GM12874 (cell line): Measurements from ENCODE around the gene FBXO44.

ENCODE experiments used
- TF ChIP-seq, protein P1 (sequence below): IDR thresholded peaks from 2 replicates; pipeline ENCODE4 v1.5.1; 2011; ENCODE audit warnings: low read depth, mild to moderate bottlenecking, control low read depth, low read length, moderate library complexity; ENCODE audit not compliant: insufficient read depth

FBXO44 gene

DNA sequence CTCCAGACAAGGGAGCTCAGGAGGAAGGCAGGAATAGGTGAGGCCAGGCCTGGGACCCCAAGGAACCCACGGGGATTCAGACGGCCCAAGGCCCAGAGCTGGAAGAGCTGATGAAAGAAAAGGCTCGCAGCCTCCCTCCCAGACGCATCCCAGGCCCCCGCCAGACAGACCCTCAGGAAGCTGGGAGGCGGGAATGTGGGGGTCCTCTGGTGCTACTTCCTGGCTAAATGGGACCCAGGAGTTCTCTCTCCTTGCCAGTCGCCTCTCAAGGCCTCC is 878 bp upstream of the FBXO44 start:
- TF ChIP-seq, protein P1, sequence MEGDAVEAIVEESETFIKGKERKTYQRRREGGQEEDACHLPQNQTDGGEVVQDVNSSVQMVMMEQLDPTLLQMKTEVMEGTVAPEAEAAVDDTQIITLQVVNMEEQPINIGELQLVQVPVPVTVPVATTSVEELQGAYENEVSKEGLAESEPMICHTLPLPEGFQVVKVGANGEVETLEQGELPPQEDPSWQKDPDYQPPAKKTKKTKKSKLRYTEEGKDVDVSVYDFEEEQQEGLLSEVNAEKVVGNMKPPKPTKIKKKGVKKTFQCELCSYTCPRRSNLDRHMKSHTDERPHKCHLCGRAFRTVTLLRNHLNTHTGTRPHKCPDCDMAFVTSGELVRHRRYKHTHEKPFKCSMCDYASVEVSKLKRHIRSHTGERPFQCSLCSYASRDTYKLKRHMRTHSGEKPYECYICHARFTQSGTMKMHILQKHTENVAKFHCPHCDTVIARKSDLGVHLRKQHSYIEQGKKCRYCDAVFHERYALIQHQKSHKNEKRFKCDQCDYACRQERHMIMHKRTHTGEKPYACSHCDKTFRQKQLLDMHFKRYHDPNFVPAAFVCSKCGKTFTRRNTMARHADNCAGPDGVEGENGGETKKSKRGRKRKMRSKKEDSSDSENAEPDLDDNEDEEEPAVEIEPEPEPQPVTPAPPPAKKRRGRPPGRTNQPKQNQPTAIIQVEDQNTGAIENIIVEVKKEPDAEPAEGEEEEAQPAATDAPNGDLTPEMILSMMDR, result no peak

GRCh38 chr1:11654939-11655808 is 497 bp downstream of the FBXO44 start:
- TF ChIP-seq, protein P1, result no peak

DNA sequence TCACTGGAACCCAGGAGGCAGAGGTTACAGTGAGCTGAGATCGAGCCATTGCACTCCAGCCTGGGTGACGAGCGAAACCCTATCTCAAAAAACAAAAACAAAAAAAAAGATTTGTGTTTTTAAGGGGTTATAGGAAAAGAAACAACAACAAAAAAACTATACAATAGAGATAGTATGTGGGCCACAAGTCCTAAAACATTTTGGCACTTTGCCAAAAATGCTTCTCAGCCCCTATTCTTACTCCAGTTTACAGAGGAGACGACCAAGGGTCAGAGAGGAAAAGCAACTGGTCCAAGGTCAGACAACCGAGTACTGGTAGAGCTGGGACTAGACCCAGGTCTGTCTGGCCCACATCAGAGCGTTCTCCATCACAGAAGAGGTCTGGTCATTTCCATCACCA is 3.0 kb downstream of the FBXO44 start:
- TF ChIP-seq, protein P1, result no peak

DNA sequence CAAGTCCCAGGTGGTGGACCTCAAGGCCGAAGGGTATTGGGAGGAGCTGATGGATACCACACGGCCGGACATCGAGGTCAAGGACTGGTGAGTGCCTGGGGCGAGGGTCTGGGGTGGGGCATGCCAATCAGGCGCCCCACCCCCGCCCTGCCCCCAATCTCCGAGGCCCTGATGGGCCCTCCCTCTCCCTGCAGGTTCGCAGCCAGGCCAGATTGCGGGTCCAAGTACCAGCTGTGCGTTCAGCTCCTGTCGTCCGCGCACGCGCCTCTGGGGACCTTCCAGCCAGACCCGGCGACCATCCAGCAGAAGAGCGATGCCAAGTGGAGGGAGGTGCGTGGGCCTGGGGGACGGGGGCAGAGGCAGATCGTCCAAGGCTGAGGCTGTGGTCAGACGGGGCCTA is 3.9 kb downstream of the FBXO44 start:
- TF ChIP-seq, protein P1, result no peak

GRCh38 chr1:11659748-11660147 is 5.1 kb downstream of the FBXO44 start:
- TF ChIP-seq, protein P1, result no peak

GRCh38 chr1:11661103-11661502 is 6.4 kb downstream of the FBXO44 start:
- TF ChIP-seq, protein P1, result no peak

GRCh38 chr1:11664336-11665065 is 9.8 kb downstream of the FBXO44 start:
- TF ChIP-seq, protein P1, result no peak
